GM13976 (cell line): ENCODE data around the gene RITA1.

ENCODE experiments used
- DNase-seq: peaks from one replicate; pipeline ENCODE4 v3.0.0; 2012; ENCODE audit warnings: low spot score
- CTCF ChIP-seq: IDR thresholded peaks from 2 replicates; pipeline ENCODE4 v1.5.1; 2012; ENCODE audit warnings: borderline replicate concordance, mild to moderate bottlenecking; ENCODE audit not compliant: insufficient read depth; ENCODE audit errors: extremely low read depth, missing control alignments, control extremely low read depth
- in situ Hi-C: fragments of 300-500 bp; cut with MboI; formaldehyde crosslinking; loops from one replicate; pipeline ENCODE4 v1.12.0; 2022; ENCODE audit warnings: low sequenced_read_pairs, mixed read lengths, inconsistent platforms; ENCODE audit not compliant: unreplicated experiment

The RITA1 gene

GRCh38 chr12:113174461-113175384 is 10.8 kb upstream of the RITA1 start:
- peak; percentile 99 for TF ChIP-seq CTCF
- DNase-seq: peak; percentile 91
- in situ Hi-C loops: loop anchor here (10.0 to 25.0 kb wide), 2 partner anchors 120 to 738 kb away; partner anchors contain the start of gene DTX1

- in situ Hi-C loops: loop anchor here (10.0 to 25.0 kb wide), 2 partner anchors 124 to 733 kb away; partner anchors contain the start of gene DTX1
- TF ChIP-seq CTCF: no peak
- DNase-seq: no peak
These were observed 6.5 kb upstream of the RITA1 start for GRCh38 chr12:113179023-113179422.

GRCh38 chr12:113180333-113180732 is 5.2 kb upstream of the RITA1 start:
- in situ Hi-C loops: loop anchor here (25.0 kb wide), 1 partner anchor 732 kb away; no protein-coding TSS in a partner anchor
- no peak for TF ChIP-seq CTCF
- no peak for DNase-seq

DNA sequence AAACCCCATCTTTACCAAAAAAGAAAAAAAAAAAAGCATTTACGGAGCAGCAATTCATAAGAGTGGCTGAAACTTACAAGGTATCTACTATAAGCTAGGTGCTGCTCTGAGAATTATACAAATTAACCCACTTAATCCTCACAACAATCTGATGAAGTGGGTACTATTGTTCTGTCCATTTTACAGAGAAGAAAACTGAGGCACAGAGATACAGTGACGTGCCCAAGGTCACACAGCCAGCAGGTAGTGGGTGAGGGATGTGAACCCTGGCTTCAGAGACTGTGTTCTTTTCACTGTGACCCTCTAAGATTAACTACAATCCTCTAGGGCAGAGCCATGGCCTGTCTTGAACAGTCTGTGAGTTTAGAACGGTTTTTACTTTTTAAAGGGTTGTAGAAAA is 3.5 kb upstream of the RITA1 start:
- DNase-seq: no peak
- no peak for TF ChIP-seq CTCF
- in situ Hi-C loops: loop anchor here (25.0 kb wide), 1 partner anchor 730 kb away; no protein-coding TSS in a partner anchor

- in situ Hi-C loops: loop anchor here (25.0 kb wide), 1 partner anchor 729 kb away; no protein-coding TSS in a partner anchor
- no peak for DNase-seq
These were observed 2.4 kb upstream of the RITA1 start for GRCh38 chr12:113183030-113183589.

More at GRCh38 chr12:113183030-113183589, 2.4 kb upstream of the RITA1 start:
- no peak for TF ChIP-seq CTCF
